H1 (cell line): ENCODE data around the gene SVIL. TPM values are rescaled to one million over a fixed set of nuclear protein-coding genes. Genes with fewer than 3 reads are reported as not detected.

Source experiments
- CTCF ChIA-PET: fragments of 300-600 bp; sonication (Branson Sonifier 250); formaldehyde crosslinking; loops from one replicate; lab custom pipeline; 2021; ENCODE audit not compliant: partially characterized antibody; lab: Charles Lee
- POLR2A ChIA-PET: fragments of 300-600 bp; sonication (Branson Sonifier 250); formaldehyde crosslinking; loops from one replicate; lab custom pipeline; 2021; ENCODE audit warnings: inconsistent platforms; ENCODE audit not compliant: partially characterized antibody; lab: Charles Lee
- DNase-seq, 2 experiments: peaks; one replicate each; pipeline versions ENCODE4 v3.0.0 to v3.0.0-alpha.2; 2010 to 2022; ENCODE audit warnings: low spot score in 2 of 2, low read depth in 1 of 2, mixed read lengths in 1 of 2
- FAIRE-seq: peaks from 2 replicates; lab custom pipeline; 2011; peaks lifted over from hg19 to GRCh38; lab: Jason Lieb, UNC
- H2AFZ ChIP-seq: 2 replicates; pipeline ENCODE4 v1.8.1; 2012; ENCODE audit warnings: low read length, inconsistent platforms
- H2AK5ac ChIP-seq: 2 replicates; pipeline ENCODE4 v1.6.1; 2013; ENCODE audit warnings: low read depth, low read length
- H2BK120ac ChIP-seq: replicated peaks from 2 replicates; pipeline ENCODE3; 2013; ENCODE audit warnings: low read depth, low read length, inconsistent platforms
- H2BK12ac ChIP-seq: 2 replicates; pipeline ENCODE4 v1.6.1; 2013; ENCODE audit warnings: low read depth, low read length
- H2BK15ac ChIP-seq: 2 replicates; pipeline ENCODE4 v1.6.1; 2013; ENCODE audit warnings: low read length
- H2BK20ac ChIP-seq: 2 replicates; pipeline ENCODE4 v1.6.1; 2013; ENCODE audit warnings: low read length
- H2BK5ac ChIP-seq: 2 replicates; pipeline ENCODE4 v1.6.1; 2013; ENCODE audit warnings: low read depth, low read length
- H3K14ac ChIP-seq: 2 replicates; pipeline ENCODE4 v1.6.1; 2013; ENCODE audit warnings: inconsistent platforms; ENCODE audit not compliant: insufficient read length
- H3K18ac ChIP-seq: 2 replicates; pipeline ENCODE4 v1.6.1; 2013; ENCODE audit warnings: low read length; ENCODE audit errors: extremely low read depth
- H3K23ac ChIP-seq: 2 replicates; pipeline ENCODE4 v1.6.1; 2013; ENCODE audit warnings: inconsistent platforms; ENCODE audit not compliant: insufficient read length
- H3K23me2 ChIP-seq: 2 replicates; pipeline ENCODE4 v1.6.1; 2013; ENCODE audit warnings: low read depth, low read length
- H3K27ac ChIP-seq: 2 replicates; pipeline ENCODE4 v1.6.1; 2011; ENCODE audit warnings: low read depth, low read length, inconsistent platforms
- H3K27me3 ChIP-seq, 4 experiments: replicated peaks in 1 of 4; 1 replicate in 1 of 4; 2 replicates in 3 of 4; pipeline versions ENCODE4 v1.6.1 to v1.8.1; 2011 to 2013; ENCODE audit warnings: low read length in 3 of 4, mild to moderate bottlenecking in 3 of 4, inconsistent platforms in 2 of 4, mixed read lengths in 2 of 4, moderate library complexity in 1 of 4; ENCODE audit not compliant: control insufficient read depth in 3 of 4, insufficient read depth in 3 of 4; ENCODE audit errors: extremely low read depth in 1 of 4
- H3K36me3 ChIP-seq, 4 experiments: 2 replicates each; pipeline versions ENCODE4 v1.6.1 to v1.8.1; 2011 to 2013; ENCODE audit warnings: mild to moderate bottlenecking in 4 of 4, low read length in 3 of 4, moderate library complexity in 2 of 4, control low read depth in 1 of 4, inconsistent platforms in 1 of 4; ENCODE audit not compliant: insufficient read depth in 4 of 4, control insufficient read depth in 2 of 4
- H3K4ac ChIP-seq: replicated peaks from 2 replicates; pipeline ENCODE3; 2013; ENCODE audit warnings: low read length, low read depth, mixed read lengths, inconsistent platforms; ENCODE audit not compliant: insufficient read length
- H3K4me1 ChIP-seq, 4 experiments: replicated peaks in 1 of 4; 1 replicate in 1 of 4; 2 replicates in 3 of 4; pipeline versions ENCODE4 v1.6.1 to v1.8.1; 2011 to 2013; ENCODE audit warnings: low read length in 3 of 4, inconsistent platforms in 2 of 4, mixed read lengths in 1 of 4; ENCODE audit not compliant: insufficient read depth in 4 of 4, control insufficient read depth in 3 of 4
- H3K4me2 ChIP-seq, 2 experiments: 2 replicates each; pipeline versions ENCODE4 v1.6.1 to v1.8.1; 2011 to 2013; ENCODE audit warnings: low read depth in 2 of 2, low read length in 2 of 2, control low read depth in 1 of 2, inconsistent platforms in 1 of 2, mild to moderate bottlenecking in 1 of 2; ENCODE audit not compliant: insufficient read depth in 1 of 2
- H3K4me3 ChIP-seq, 4 experiments: fragments of 200-600, 300-600 bp in 1 of 4; sonication (generic), shearing (Covaris generic), sonication (Bioruptor Twin) in 1 of 4; 2 replicates each; pipeline versions ENCODE4 v1.5.1 to v1.8.1; 2011 to 2016; ENCODE audit warnings: low read length in 4 of 4, low read depth in 3 of 4, control low read depth in 2 of 4, inconsistent platforms in 2 of 4, mild to moderate bottlenecking in 2 of 4, mixed read lengths in 1 of 4, moderate library complexity in 1 of 4; ENCODE audit not compliant: insufficient read depth in 2 of 4; ENCODE audit errors: extremely low read depth in 1 of 4
- H3K56ac ChIP-seq: replicated peaks from 2 replicates; pipeline ENCODE3; 2013; ENCODE audit warnings: low read depth, mild to moderate bottlenecking, mixed read lengths, low read length, inconsistent platforms; ENCODE audit not compliant: insufficient read length
- H3K79me1 ChIP-seq: 2 replicates; pipeline ENCODE4 v1.6.1; 2013; ENCODE audit warnings: low read depth, low read length, control low read depth
- H3K79me2 ChIP-seq, 2 experiments: 2 replicates each; pipeline versions ENCODE4 v1.6.1 to v1.8.1; 2012 to 2013; ENCODE audit warnings: low read length in 2 of 2, mild to moderate bottlenecking in 2 of 2, inconsistent platforms in 1 of 2; ENCODE audit not compliant: insufficient read depth in 2 of 2, control insufficient read depth in 1 of 2
- H3K9ac ChIP-seq, 4 experiments: replicated peaks in 1 of 4; 1 replicate in 1 of 4; 2 replicates in 3 of 4; pipeline versions ENCODE4 v1.6.1 to v1.8.1; 2011 to 2013; ENCODE audit warnings: low read depth in 3 of 4, low read length in 3 of 4, control low read depth in 2 of 4, mild to moderate bottlenecking in 2 of 4, moderate library complexity in 2 of 4, inconsistent platforms in 1 of 4; ENCODE audit errors: extremely low read depth in 1 of 4
- H3K9me3 ChIP-seq, 2 experiments: 2 replicates each; pipeline versions ENCODE4 v1.6.1 to v1.8.1; 2012 to 2013; ENCODE audit warnings: mild to moderate bottlenecking in 2 of 2, moderate library complexity in 2 of 2, control low read depth in 1 of 2, inconsistent platforms in 1 of 2, low read depth in 1 of 2, low read length in 1 of 2, mixed read lengths in 1 of 2; ENCODE audit not compliant: insufficient read depth in 2 of 2
- H4K20me1 ChIP-seq, 2 experiments: replicated peaks in 1 of 2; 2 replicates each; pipeline versions ENCODE3 to v1.8.1; 2011 to 2013; ENCODE audit warnings: inconsistent platforms in 2 of 2, low read length in 2 of 2, mild to moderate bottlenecking in 1 of 2; ENCODE audit not compliant: insufficient read depth in 2 of 2, control insufficient read depth in 1 of 2
- H4K5ac ChIP-seq: 2 replicates; pipeline ENCODE4 v1.6.1; 2013; ENCODE audit warnings: low read length, low read depth, mixed read lengths, inconsistent platforms; ENCODE audit not compliant: insufficient read length
- H4K8ac ChIP-seq: 2 replicates; pipeline ENCODE4 v1.8.0; 2013; ENCODE audit warnings: mild to moderate bottlenecking, moderate library complexity, low read length, inconsistent platforms; ENCODE audit not compliant: insufficient read depth; ENCODE audit errors: extremely low read depth
- H4K91ac ChIP-seq: replicated peaks from 2 replicates; pipeline ENCODE3; 2013; ENCODE audit warnings: low read length, mixed read lengths, inconsistent platforms; ENCODE audit not compliant: insufficient read length
- FOSL1 ChIP-seq: IDR thresholded peaks from 2 replicates; pipeline ENCODE4 v1.6.1; 2011; ENCODE audit warnings: mild to moderate bottlenecking, low read depth, low read length, moderate library complexity; ENCODE audit not compliant: insufficient read depth
- KDM1A ChIP-seq: fragments of 200-600, 300-600 bp; sonication (generic); IDR thresholded peaks from 2 replicates; pipeline ENCODE4 v1.7.1; 2016; ENCODE audit warnings: mild to moderate bottlenecking, low read length, borderline replicate concordance
- WGBS, 2 experiments: shearing (Covaris generic) in 1 of 2; methylation state at CpG; one replicate each; pipeline versions ENCODE4 v1.1.6 to v1.1.7; 2013 to 2015; ENCODE audit warnings: low lambda C conversion rate in 2 of 2, mixed read lengths in 2 of 2, inconsistent platforms in 1 of 2, low coverage in 1 of 2, missing lambda C conversion rate in 1 of 2; ENCODE audit not compliant: insufficient replicate concordance in 2 of 2, insufficient coverage in 1 of 2, insufficient read length in 1 of 2; ENCODE audit errors: extremely low coverage in 1 of 2, missing lambda C conversion rate in 1 of 2; 5-methylcytosine and 5-hydroxymethylcytosine counted together
- polyA plus RNA-seq, 7 experiments: library from polyadenylated mRNA; depleted of rRNA in 3 of 7; stranded (reverse) in 5 of 7; unstranded in 2 of 7; fragments of >200 nt in 5 of 7; fragments of 200-250 nt in 2 of 7; gene quantifications; 1 replicate in 5 of 7; 2 replicates in 1 of 7; 4 replicates in 1 of 7; pipeline versions ENCODE4 v1.2.1 to v1.2.3, GENCODE V29; 2011 to 2013; ENCODE audit warnings: missing spikeins in 2 of 7, mixed read lengths in 2 of 7
- total RNA-seq: library from RNA; stranded (reverse); fragmentation: NEBNext Ultra II Directional; extraction: Animal tissue kit (Norgen Biotek cat#: 25700); gene quantifications from 2 replicates; pipeline ENCODE4 v1.2.1, GENCODE V29; 2021

The SVIL gene
- total and polyA plus RNA-seq, 2 of the 8 experiments (the other 6 are each of a cell fraction or from before 2014, with no cell fraction given): 4.7 to 15.4 TPM

DNA sequence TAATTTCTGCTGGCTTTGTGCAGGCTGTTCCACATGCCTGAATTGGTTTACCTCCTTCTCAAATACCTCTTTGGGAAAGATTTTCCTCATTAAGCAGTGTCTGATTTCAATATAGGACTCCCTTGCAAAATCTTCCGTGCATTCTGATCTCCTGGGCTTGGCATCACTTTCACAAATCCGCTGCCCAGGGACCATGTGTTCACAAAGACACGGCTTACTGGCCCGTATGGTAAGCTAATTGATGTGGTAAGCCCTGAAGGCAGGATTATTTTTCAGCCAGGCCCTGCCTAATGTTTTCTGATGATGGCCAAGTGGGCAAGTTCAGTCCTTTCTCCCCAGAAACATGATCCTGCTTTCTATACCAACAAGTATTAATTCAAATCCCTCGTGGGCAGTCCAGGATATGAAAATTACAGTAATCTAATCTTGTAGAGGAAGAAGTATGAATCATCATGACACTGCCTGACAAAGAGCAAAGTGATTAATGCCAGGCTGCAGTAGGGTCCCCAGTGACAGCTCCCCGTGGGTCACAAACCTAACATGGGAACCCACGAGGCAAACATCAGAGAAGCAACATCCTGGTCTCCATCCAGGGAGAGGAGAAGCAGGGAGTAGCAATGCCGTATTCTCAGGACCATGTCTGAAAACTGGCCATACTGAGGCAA, 11.6 kb upstream of the SVIL start:
- H3K36me3 ChIP-seq: no peaks in the 10 kb centered on the region; a peak in 1 of 8 replicates
- no peak overlapping the region for H4K5ac ChIP-seq
- no peak overlapping the region for H2AFZ ChIP-seq
- H3K56ac ChIP-seq: no peak overlapping the region
- H4K91ac ChIP-seq: no peak overlapping the region
- H3K4ac ChIP-seq: no peak overlapping the region
- H3K4me2 ChIP-seq: no peak overlapping the region
- 0 out of 2 replicates have a peak overlapping the region, but pooled peaks have one; percentile 9 for H3K18ac ChIP-seq
- no peaks in the 10 kb centered on the region for H3K23me2 ChIP-seq
- H2AK5ac ChIP-seq: peak overlapping the region; percentile 11; the same call in 1 of the 2 replicates
- H2BK12ac ChIP-seq: no peak overlapping the region
- no peak overlapping the region for H2BK5ac ChIP-seq
- H2BK20ac ChIP-seq: no peak overlapping the region
- FAIRE-seq (no peak), DNase-seq (no peak)
- H4K20me1 ChIP-seq: no peaks in the 10 kb centered on the region
- no peaks in the 10 kb centered on the region for H3K9me3 ChIP-seq
- no peak overlapping the region for H3K4me3 ChIP-seq
- H3K14ac ChIP-seq: no peak overlapping the region
- H3K9ac ChIP-seq: no peak overlapping the region
- H3K27me3 ChIP-seq: no peaks in the 10 kb centered on the region
- TF ChIP-seq FOSL1 (no peak), KDM1A (no peak)
- 94% methylated on average over 8 of the region's 8 CpGs; no CpG with 5 or more reads in 1 of the 2 experiments for WGBS, 2 experiments
- no peak overlapping the region for H4K8ac ChIP-seq
- POLR2A ChIA-PET: interaction anchor here (1.6 kb wide), 1 partner anchor 11 kb away, joined by 5 read pairs; no protein-coding TSS in a partner anchor
- no peak overlapping the region for H3K27ac ChIP-seq
- H2BK15ac ChIP-seq: no peak overlapping the region
- no peaks in the 10 kb centered on the region for H3K79me2 ChIP-seq
- H3K4me1 ChIP-seq: peaks cover 0 to 9% (median 7%) of the 10 kb centered on the region in 4 experiments; a peak in 3 of 7 replicates
- CTCF ChIA-PET: interaction anchor here (1.4 to 1.8 kb wide), 2 partner anchors 62 to 90 kb away, joined by 4 to 6 read pairs; no protein-coding TSS in a partner anchor
- no peak overlapping the region for H3K23ac ChIP-seq
- no peak overlapping the region for H2BK120ac ChIP-seq
- H3K79me1 ChIP-seq: no peaks in the 10 kb centered on the region
